HEK293T (cell line): Measurements from ENCODE around the gene CAPN5.

Experiments
- CTCF ChIA-PET: fragments of 350-600 bp; formaldehyde crosslinking; extraction: SDS; loops from one replicate; lab custom pipeline; 2021; ENCODE audit warnings: antibody characterized with exemption, inconsistent platforms; lab: Yijun Ruan, JAX
- POLR2A ChIA-PET: fragments of 350-600 bp; formaldehyde crosslinking; extraction: SDS; loops from one replicate; lab custom pipeline; 2020; ENCODE audit warnings: antibody characterized with exemption, inconsistent platforms; lab: Yijun Ruan, JAX
- DNase-seq: peaks from one replicate; pipeline ENCODE4 v3.0.0; 2012; ENCODE audit warnings: mixed read lengths; ENCODE audit errors: extremely low spot score
- ARNT ChIP-seq: fragments of 450-650 bp; IDR thresholded peaks from 2 replicates; pipeline ENCODE4 v1.6.1; 2017; ENCODE audit warnings: mild to moderate bottlenecking
- BHLHE40 ChIP-seq: fragments of 450-650 bp; IDR thresholded peaks from 2 replicates; pipeline ENCODE4 v1.6.1; 2016; ENCODE audit warnings: mild to moderate bottlenecking, moderate library complexity, borderline replicate concordance
- CTBP1 ChIP-seq: fragments of 450-650 bp; IDR thresholded peaks from 2 replicates; pipeline ENCODE4 v1.6.1; 2016; ENCODE audit warnings: borderline replicate concordance
- ELF4 ChIP-seq: fragments of 450-650 bp; IDR thresholded peaks from 2 replicates; pipeline ENCODE4 v1.6.1; 2017; ENCODE audit warnings: antibody characterized with exemption
- FOXA1 ChIP-seq: fragments of 450-650 bp; IDR thresholded peaks from 2 replicates; pipeline ENCODE4 v1.6.1; 2016; ENCODE audit warnings: mild to moderate bottlenecking
- FOXK2 ChIP-seq: fragments of 450-650 bp; IDR thresholded peaks from 2 replicates; pipeline ENCODE4 v1.6.1; 2016; ENCODE audit warnings: mild to moderate bottlenecking
- FOXM1 ChIP-seq: fragments of 450-650 bp; IDR thresholded peaks from 2 replicates; pipeline ENCODE4 v1.6.1; 2017; ENCODE audit warnings: mild to moderate bottlenecking, borderline replicate concordance
- HDGF ChIP-seq: fragments of 450-650 bp; IDR thresholded peaks from 2 replicates; pipeline ENCODE4 v1.6.1; 2017; ENCODE audit warnings: antibody characterized with exemption, borderline replicate concordance
- L3MBTL2 ChIP-seq: fragments of 450-650 bp; conservative IDR thresholded peaks from 2 replicates; pipeline ENCODE4 v1.6.1; 2016; ENCODE audit warnings: mild to moderate bottlenecking
- LEF1 ChIP-seq: fragments of 450-650 bp; IDR thresholded peaks from 2 replicates; pipeline ENCODE4 v1.6.1; 2017; ENCODE audit warnings: mild to moderate bottlenecking, borderline replicate concordance
- NFRKB ChIP-seq: fragments of 450-650 bp; IDR thresholded peaks from 2 replicates; pipeline ENCODE4 v1.6.1; 2016; ENCODE audit warnings: mild to moderate bottlenecking, moderate library complexity
- SP1 ChIP-seq: fragments of 450-650 bp; IDR thresholded peaks from 2 replicates; pipeline ENCODE4 v1.6.1; 2017
- SUZ12 ChIP-seq: fragments of 450-650 bp; IDR thresholded peaks from 2 replicates; pipeline ENCODE4 v1.6.1; 2016; ENCODE audit warnings: mild to moderate bottlenecking
- TARDBP ChIP-seq: fragments of 450-650 bp; IDR thresholded peaks from 2 replicates; pipeline ENCODE4 v1.6.1; 2016
- ZNF384 ChIP-seq: fragments of 450-650 bp; IDR thresholded peaks from 2 replicates; pipeline ENCODE4 v1.6.1; 2016
- TF ChIP-seq, protein P1 (sequence below): fragments of 450-650 bp; IDR thresholded peaks from 2 replicates; pipeline ENCODE4 v1.6.1; 2016

Gene CAPN5

DNA sequence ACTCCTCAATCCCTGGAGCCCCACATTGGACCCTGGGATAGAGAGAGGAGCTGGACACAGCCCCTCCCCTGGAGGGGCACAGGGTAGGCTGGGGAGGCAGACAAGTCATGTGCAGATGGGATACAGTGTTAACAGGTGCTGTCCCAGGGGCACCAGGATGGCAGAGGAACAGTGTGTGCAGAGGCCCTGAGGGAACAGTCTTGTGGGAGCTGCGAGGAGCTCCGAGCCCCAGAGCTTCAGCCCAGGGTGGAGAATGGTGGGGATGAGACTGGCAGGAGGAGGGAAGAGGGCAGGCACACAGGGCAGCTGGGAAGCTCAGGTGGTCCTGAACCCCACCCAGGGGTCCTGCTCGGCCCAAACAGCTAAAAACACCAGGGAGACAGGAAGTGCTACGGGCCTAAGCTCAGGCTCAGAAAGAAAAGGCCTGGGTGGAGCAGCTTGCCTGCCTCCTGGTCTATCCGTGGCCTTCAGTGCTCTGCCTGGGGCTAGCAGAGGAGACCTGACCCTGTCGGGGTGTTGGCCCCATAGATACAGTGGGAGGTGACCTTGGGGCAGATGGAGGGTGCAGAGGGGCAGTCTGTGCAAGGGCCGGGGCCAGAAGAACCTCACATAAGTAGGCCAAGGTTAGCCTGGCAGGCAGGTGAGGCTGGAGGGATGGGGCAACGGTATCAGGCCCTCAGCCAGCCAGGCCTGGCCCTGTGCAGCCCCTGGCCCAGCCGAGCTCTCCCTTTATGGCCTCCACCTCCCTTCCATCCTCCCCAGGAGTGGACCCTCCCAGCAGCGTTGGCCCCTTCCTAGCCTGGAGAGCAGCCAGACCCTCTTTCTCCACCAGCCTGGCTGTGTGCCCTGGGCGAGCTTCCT is 15.4 kb downstream of the CAPN5 start:
- no peak for TF ChIP-seq SP1
- no peak for TF ChIP-seq ELF4
- TF ChIP-seq, protein P1, sequence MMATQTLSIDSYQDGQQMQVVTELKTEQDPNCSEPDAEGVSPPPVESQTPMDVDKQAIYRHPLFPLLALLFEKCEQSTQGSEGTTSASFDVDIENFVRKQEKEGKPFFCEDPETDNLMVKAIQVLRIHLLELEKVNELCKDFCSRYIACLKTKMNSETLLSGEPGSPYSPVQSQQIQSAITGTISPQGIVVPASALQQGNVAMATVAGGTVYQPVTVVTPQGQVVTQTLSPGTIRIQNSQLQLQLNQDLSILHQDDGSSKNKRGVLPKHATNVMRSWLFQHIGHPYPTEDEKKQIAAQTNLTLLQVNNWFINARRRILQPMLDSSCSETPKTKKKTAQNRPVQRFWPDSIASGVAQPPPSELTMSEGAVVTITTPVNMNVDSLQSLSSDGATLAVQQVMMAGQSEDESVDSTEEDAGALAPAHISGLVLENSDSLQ = no peak
- TF ChIP-seq FOXA1 = no peak
- TF ChIP-seq CTBP1 = no peak
- no peak for TF ChIP-seq NFRKB
- TF ChIP-seq LEF1 = no peak
- no peak for TF ChIP-seq ZNF384
- no peak for TF ChIP-seq L3MBTL2
- TF ChIP-seq FOXM1 = no peak
- TF ChIP-seq FOXK2 = no peak
- TF ChIP-seq BHLHE40 = no peak
- TF ChIP-seq SUZ12 = no peak
- ChIA-PET CTCF (interaction anchor here (0.7 to 3.2 kb wide), 3 partner anchors 9 to 475 kb away, joined by 3 to 15 read pairs (median 4); no protein-coding TSS in a partner anchor), POLR2A (interaction anchor here (1.0 kb wide), 1 partner anchor 15 kb away, joined by 3 read pairs; the partner anchor contains the start of gene CAPN5)
- DNase-seq = no peak

DNA sequence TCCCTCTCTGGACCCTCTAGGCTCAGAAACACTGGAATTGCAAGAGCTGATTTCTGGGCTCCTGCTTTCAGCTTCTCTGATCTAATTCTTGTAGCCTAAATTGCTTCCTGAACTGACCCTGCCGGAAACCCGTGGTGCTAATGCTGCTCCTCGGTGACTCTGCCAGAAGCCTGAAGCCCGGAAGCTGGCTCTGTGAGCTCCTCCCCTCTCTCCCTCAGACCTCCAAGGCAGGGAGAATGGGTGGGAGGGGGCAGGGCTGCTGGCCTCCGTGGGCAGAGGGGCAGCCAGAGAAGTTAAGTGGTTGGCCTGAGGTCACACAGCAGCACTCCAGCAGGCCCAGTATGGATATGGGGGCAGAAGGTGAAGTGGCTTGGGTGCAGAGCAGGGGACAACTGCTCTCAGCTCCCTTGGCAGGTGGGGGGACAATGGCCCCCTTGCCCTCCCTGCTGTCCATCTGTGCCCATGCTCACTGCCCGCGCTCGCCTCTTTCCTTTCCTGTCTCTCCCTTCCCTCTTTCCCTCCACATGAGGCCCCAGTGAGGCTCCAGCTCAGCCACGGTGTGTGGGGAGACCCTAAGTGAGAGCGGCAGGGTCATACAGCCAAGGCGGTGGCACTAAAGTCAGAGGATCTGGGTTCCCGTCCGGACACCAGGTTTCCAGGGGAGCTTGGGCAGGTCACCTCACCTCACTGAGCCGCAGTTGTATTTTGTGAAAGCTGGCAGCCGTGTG is 16.2 kb downstream of the CAPN5 start:
- POLR2A ChIA-PET = interaction anchor here (1.0 kb wide), 1 partner anchor 16 kb away, joined by 3 read pairs; the partner anchor contains the start of gene CAPN5
- TF ChIP-seq FOXK2 (no peak), FOXM1 (no peak), HDGF (no peak), ELF4 (no peak), BHLHE40 (no peak), NFRKB (no peak), CTBP1 (no peak)

DNA sequence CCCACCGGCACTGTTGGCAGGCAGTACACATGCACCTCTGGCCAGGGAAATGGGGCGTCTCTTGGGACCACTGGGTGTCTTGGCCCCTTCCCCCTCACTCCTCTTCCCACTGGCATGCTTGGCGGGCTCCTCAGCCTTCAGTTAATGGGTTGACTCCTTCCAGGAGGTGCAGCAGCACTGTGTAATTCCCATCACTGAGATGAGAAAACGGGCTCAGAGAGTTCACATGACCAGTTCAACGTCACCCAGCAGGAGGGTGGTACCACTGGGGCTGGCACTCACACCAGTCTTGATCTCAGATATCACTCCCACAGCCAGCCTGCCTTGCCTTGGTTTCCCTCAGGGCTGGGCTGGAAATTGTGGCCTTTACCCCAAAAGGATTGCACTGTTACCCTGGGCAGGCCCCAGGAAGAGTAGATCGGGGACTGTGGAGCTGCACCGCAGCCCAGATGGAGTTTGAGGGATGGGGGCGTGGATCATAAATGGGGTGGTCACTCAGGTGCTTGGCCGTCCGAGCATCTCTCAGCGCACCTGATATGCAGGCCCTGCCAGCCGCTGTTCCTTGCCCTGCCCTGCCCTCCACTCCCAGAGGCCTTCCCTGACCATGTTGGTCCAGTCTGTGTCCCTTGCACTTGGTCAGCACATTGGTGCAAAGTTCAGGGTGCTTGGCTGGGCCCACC is 16.9 kb downstream of the CAPN5 start:
- CTCF ChIA-PET = no interaction called here
- DNase-seq = no peak
- POLR2A ChIA-PET = no interaction called here
- TF ChIP-seq FOXK2 (no peak), ARNT (no peak)

More for the DNA sequence above, 16.2 kb downstream of the CAPN5 start:
- no peak for DNase-seq
- CTCF ChIA-PET = interaction anchor here (0.7 to 3.2 kb wide), 2 partner anchors 9 to 474 kb away, joined by 3 to 15 read pairs; no protein-coding TSS in a partner anchor

DNA sequence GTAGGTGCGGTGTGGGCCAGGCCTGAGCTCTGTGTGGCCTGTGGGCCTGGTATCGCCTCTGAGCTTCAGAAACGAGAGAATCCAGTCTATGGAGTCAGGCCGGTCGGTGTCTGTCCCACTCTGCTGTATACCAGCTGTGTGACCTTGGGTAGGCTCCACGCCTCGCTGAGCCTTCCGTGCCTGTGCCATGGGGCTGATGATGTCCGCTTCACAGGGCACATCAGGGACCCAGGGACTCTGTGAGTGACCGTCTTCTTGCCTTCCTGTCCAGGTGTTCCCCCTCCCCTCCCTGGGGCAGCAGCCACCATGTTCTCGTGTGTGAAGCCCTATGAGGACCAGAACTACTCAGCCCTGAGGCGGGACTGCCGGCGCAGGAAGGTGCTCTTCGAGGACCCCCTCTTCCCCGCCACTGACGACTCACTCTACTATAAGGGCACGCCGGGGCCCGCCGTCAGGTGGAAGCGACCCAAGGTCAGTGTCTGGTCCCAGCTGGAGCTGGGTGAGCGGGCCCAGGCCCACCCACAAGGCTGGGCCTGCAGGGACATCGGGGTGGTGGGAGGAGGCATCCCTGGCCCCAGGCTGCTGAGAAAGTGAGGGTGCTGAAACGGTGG is 17.9 kb downstream of the CAPN5 start:
- CTCF ChIA-PET = no interaction called here

DNA sequence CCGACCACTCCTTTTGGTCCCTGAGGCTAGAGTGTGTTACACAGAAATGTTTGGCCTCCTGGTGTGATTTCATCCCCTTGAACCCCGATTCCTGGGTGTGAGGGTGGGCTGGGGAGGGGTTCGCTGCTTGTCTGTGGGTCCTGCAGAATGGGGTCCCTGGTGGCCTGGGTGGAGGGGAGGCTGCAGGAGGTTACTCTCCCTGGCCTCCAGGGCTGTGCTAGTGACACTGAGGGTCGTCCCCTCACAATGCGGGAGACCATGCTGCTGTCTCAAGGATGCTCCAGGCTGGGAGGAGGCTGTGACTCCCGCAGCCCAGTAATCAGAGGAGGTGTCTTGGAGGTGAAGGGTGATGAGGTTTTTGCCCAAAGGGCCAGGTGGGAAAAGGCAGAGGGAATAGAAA is 18.9 kb downstream of the CAPN5 start:
- no peak for TF ChIP-seq FOXM1
- TF ChIP-seq HDGF = no peak
- TF ChIP-seq, protein P1 = no peak
- no peak for TF ChIP-seq NFRKB
- no peak for TF ChIP-seq SUZ12
- TF ChIP-seq ARNT = no peak
- TF ChIP-seq ZNF384 = no peak
- no peak for TF ChIP-seq BHLHE40
- TF ChIP-seq FOXK2 = no peak
- TF ChIP-seq FOXA1 = no peak
- no peak for TF ChIP-seq LEF1
- TF ChIP-seq CTBP1 = no peak
- no peak for TF ChIP-seq TARDBP
- TF ChIP-seq ELF4 = no peak
- TF ChIP-seq SP1 = no peak
- TF ChIP-seq L3MBTL2 = no peak
- ChIA-PET CTCF (no interaction called here), POLR2A (no interaction called here)
- DNase-seq = no peak

More for the DNA sequence above, 17.9 kb downstream of the CAPN5 start:
- no peak for DNase-seq
- POLR2A ChIA-PET = no interaction called here
- TF ChIP-seq NFRKB = no peak
- no peak for TF ChIP-seq SP1
- TF ChIP-seq BHLHE40 = no peak
- TF ChIP-seq FOXM1 = no peak
- no peak for TF ChIP-seq HDGF
- TF ChIP-seq ARNT = no peak
- TF ChIP-seq, protein P1 = no peak
